NCI-H2081 (cell line): ENCODE results near the gene ASB15.

Experiments
- DNase-seq, 2 experiments: peaks; one replicate each; lab custom pipeline; 2025; lab: John Stamatoyannopoulos, UW

Gene ASB15

DNA sequence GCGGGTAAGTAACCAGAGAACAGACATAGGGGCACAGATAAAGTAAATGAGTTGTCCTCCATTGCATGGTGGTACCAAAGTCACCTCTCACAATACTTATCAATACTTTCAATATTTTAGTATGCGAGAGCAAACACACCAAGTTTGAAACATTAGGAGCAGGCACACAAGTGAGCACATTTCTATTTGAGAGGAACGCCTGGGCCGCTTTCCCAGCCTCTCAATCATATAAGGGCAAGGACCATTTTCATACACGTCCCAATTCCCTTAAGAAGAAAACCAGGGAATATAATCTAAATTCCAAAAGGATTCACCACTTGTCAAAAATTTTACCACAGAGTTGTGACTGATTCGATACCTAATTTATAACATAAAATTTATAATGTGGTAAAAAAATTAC lies 61.6 kb downstream of the ASB15 start:
- no peak for DNase-seq

DNA sequence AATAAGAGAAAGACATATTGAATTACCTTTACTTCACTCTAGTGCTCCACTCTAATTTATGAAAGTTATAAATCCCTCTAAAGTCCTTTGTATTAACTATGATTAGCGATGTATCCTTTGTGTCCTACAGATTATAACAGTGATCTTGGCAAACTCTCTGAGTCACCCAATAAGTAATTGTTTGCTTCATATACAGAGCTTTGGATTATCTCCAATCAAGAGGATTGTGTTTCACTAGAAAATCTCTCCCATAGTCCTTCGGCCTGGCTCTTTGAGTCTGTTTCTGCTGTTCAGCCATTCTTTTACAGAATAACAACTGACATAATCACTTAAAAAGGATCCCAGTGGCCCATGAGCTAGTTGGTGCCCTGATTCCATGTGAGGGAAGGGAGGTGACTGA lies 63.5 kb downstream of the ASB15 start:
- peak in 1 of 2 experiments; percentile 54 for DNase-seq

DNA sequence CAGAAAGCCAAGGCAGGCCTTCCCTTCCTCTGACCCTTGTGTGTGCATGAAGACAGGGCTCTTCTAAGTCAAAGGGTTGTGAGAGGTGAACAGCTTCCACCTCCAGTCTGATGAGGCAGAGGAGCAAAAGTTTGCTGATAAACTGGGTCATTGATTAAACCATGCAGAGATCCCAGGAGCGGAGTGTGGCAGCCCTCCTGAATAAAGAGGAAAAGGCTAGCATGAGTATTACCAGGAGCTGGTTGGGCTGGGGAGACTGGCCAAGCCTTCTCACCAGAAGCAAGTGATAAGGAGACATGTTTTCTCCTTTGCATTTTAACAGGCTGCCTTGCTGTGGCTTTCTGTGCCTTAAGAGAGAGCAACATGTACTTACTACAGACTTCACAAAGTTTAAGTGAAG lies 64.3 kb downstream of the ASB15 start:
- DNase-seq: no peak

DNA sequence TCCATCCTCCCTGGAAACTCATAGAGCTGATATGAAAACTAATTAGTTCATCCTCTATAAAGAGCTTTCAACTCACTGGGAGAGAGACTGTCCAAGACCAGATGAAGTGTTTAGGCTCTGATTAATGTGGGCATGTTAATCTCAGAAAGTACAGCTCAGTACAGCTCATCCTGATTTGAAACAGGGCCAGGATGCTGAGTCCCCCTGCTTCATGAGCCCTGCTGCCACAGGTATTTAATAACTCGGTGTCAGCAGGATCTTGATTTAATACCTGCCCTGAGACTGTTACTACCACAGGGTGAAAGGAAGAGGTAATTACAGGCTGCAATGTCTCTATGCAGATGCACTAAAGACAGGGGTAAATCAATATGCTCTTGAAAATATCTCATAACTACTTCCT lies 64.9 kb downstream of the ASB15 start:
- peak; percentile 19 to 80 for DNase-seq

DNA sequence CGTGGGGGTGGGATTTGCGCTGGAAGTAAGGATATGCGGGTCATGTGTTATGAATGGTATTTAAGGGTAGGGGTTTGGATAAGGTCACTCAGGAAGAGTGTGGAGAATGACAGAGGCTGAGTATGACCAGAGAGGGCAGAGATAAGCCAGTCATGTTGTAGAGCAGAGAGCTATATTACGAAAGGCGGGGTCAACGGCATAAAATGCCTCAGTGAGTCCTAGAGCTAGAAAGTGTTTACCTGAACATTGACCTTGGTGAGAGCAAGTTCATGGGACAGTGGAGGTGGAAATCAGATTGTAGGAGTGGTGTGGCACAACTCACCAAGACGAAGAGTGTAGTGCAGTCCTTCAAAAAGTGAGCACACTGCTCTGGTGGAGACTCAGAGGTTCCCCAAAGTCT lies 67.9 kb downstream of the ASB15 start:
- no peak for DNase-seq

DNA sequence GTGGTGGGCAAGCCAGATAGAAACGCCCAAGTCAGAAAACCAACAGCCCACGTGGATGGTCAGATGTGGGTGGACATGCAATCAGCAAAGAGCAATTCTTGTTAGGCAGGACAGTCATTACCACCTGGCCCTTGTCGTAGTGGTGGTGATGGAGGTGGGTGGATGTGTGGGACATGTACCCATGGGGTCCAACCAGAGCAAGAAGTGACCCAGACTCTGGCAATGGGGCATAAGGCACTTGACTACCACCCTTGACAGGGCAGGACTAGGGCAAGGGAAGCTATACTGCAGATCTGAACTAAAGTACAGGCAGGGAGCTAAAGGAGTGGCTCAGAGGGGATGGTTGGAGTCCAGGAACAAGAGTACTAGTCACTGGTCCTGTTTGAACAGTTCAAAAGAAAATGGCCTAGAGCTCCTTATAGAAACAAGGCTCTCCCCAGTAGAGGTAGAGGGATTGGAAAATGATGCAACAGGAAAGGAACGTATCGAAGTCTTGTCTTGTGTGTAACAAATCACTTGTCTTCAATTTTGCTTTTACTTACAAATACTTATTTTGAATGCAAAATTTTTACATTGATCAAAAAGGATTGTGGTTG lies 71.6 kb downstream of the ASB15 start:
- DNase-seq: no peak

DNA sequence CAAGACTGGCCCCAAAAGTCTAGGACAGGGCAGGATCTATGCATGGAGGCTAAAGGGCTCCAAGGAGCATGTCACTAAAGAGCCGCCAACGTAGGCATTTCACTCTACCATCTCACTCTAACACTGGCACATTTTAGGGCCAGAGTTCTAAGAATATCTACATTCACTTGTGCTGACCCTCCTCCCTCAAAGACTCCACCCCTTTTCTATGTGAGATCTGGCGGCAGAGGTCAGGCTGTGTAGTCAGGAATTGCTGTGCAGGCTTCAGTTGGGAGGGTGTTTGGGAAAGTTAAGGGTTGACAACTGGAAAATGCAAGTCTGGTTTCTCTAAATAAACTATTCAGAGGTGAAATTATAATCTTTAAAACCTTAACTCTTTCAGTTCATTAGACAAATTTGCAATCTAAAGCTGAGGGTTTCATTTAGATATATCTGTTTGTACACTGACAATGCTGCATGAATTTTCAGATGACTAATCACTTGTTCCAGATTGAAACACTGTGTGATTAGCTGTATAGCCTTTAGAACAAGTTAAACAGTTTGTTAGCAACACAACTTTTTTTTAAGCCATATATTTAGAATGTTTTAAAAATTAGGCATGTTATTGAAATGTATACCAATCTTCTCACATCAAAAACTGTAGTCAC lies 72.3 kb downstream of the ASB15 start:
- DNase-seq: no peak

DNA sequence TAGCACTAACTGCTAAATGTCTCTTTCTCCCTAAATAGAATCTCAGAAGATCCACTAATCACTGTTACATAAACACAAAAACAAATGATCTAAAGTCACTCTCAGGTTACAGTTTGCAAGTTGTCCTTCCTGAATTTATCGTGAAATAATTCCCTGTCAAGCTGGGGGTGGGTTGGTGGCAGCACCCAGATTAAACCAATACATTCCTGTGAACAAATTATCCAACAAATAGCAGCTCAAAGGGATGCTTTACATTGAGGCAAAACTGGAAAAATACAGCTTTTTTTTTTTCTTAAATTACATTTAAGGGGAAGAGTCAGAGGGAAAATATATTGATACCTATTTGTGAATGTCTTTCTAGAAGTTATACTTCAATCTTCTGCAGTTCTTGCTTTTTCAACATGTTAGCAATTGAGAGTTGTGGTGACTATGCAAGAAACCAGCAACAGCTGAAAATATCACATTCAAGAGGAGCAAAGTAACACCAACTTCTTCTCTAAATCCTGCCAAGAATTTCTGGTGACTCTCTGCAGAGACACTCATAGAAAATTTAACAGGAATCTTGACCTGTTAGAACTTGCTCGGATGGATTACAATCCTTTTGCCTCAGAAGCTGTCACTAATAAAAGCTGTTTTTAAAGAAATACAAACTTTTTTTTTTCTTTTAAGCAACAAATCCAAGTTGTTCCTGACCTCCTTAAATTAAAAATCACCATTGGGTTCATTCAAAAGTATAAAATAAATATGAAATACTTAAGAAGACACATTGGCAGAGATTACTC lies 73.0 kb downstream of the ASB15 start:
- DNase-seq: no peak

DNA sequence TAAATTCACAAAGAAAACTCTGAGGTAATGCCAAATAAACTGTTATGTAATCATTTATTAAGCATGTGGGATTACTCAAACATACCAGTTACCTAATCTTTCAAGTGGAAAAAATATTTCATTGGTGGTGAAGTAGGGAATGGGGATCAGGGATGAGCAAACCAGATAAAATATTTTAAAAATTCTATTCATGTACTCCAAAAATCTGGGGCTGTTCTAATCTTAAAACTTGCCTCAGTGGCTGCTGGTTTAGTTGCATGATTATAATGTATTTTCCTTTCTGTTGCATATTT lies 73.5 kb downstream of the ASB15 start:
- DNase-seq: no peak

DNA sequence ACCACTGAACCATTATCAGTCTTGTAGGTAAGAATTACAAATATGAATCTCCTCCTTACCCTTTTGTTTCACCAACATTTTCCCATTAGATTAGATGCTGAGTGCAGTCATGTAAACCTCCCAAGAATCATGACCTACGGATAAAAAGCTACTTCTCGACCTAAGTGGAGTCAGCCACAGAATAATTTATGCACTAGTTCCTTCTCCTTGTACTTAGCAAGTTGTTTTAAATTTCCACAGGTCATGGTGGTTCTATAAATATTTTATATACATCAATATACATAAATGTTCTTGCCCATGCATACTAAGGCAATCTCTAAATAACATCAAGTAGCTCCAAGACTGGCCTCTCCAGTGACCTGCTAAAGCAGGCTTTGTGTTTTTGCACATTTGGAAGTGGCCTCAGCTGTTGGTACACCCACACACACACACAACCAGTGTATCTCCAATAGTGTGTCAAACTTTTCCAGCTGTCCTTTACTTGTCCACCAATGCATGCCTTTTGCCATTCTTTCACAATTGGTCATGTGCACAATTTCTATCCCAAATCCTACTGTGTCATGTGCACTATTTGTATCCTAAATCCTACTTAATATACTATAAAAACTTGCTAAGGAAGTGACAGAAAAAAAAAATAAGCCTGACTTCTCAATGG lies 75.6 kb downstream of the ASB15 start:
- no peak for DNase-seq

DNA sequence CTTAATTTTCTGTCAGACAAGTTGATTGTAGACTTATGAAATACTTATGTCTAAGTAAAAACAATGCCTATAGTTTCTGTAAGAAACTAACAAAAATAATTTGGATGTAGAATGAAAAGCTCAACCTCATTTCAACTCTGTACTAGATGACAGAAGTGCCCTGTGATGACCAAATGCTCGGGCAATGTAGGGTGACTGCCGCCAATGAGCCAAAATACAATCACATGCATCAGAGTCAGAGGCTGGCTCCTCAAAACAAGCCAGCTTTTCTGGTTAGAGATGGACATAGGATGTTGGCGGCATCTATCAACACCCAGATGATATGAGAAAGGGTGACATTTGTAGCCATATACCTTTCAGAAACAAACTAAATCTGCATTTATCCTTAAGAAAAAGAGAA lies 78.0 kb downstream of the ASB15 start:
- no peak for DNase-seq

DNA sequence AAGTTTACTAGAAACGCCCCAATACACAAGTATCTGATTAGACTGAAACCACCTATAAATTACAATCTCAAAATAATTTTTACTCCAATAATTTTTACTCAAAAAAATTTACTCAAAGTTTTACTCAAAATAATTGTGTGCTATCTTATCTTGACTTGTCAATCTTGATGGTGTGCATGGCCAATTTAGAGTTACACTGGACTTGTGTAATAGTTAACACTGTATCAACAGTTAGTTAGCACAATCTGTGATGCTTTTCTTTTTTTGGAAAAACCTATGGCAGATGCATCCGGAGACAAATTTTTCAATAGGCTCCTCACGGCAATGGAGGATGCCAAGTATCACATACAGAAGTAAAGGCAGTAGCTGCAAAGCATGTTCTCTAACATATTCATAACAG lies 79.0 kb downstream of the ASB15 start:
- no peak for DNase-seq

DNA sequence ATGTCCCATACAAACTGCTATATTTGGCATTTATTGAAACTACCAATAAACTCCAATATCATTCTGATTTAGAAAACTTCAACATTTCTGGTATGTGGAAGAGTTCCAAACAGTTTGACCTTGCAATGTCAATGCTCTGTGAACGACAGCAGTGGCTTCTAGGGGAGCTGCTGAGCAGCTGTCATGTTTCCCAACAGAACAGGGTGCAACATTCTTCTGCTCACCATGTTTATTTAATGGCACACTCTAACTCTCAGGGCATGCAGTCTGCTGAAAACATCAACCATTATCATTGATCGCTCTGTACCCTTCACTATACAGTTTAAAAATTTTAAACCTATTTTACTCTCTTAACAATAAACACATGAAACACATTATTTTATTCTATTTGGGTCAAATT lies 79.9 kb downstream of the ASB15 start:
- DNase-seq: no peak

DNA sequence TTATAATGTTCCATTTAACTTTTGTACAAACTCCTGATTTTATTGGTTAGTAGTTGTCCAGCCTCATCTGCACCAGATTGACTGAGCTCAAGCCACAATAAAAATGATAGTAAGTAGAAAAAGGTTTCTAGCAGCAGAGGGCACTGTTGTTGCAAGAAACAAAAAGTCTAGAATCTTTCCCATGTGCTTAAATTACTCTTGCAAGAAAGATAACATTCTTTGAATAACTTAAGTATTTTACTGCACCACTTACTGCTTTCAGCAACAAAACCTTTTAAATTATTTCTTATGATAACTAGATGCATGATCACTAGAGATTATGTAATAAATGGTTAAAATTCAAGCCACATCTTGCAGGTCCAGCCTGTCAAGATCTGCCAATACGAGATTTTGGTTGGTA lies 81.1 kb downstream of the ASB15 start:
- DNase-seq: peak; percentile 5 to 51

DNA sequence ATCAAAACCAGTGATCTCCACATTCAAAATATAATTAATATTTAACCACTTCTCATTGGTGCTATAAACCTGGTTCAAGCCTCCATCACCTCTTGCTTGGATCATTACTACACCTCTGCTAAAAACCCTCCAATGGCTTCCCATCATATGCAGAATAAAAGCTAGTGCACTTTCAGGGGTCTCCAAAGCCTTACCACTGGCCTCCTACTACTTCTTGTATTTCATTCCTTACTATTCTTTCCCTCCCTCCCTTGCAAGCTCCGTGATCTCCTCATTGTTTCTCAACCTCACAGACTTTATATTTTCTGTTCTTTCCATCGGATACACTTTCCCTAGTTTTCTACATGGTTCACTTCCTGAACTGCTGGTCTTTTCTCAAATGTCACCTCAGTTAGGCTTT lies 85.5 kb downstream of the ASB15 start:
- no peak for DNase-seq

DNA sequence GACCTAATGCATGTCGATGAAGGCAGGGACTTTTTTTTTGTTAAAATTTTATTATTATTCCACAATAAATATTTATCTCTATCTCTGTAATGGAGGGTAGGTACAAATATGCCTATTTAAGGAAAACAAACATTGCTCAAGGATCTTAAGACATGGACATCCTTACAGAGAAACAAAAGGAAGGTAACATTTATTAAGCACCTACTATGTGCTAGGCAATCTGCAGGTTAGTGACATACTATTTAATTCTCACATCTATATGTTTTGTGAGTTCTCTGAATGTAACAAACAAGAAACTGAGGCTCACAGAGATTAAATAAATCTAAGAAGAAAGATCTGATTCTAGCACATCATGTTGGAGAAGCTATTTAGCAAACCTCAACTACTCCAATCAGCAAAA lies 86.1 kb downstream of the ASB15 start:
- DNase-seq: no peak
